B cell (primary cell): ENCODE results near the gene MED15.

ENCODE experiments used
- CTCF ChIP-seq: fragments of 200-600 bp; IDR thresholded peaks from one replicate; pipeline ENCODE4 v1.8.0; 2022; ENCODE audit warnings: antibody characterized with exemption, mild to moderate bottlenecking
- EZH2 ChIP-seq: IDR thresholded peaks from 2 replicates; pipeline ENCODE4 v1.6.1; 2012; ENCODE audit warnings: borderline replicate concordance, low read depth, mild to moderate bottlenecking, moderate library complexity, low read length; ENCODE audit not compliant: insufficient read depth, poor library complexity, severe bottlenecking

GRCh38 chr22:20571078-20571503, 63.7 kb downstream of the MED15 start:
- TF ChIP-seq CTCF (no peak), EZH2 (no peak)
